Testis (tissue), 2 donors: ENCODE results near the gene CD72.

Experiments used
- POLR2A ChIP-seq: fragments of 450-650 bp; IDR thresholded peaks from one replicate; pipeline ENCODE4 v1.6.1; 2017; ENCODE audit warnings: antibody characterized with exemption, mild to moderate bottlenecking, moderate library complexity
- TF ChIP-seq, protein P1 (sequence below), 3 experiments: fragments of 450-650 bp in 2 of 3; fragments of 200-600 bp in 1 of 3; sonication (generic) in 1 of 3; IDR thresholded peaks; one replicate each; pipeline ENCODE4 v1.5.1; 2016 to 2019; ENCODE audit warnings: antibody characterized with exemption in 3 of 3, mild to moderate bottlenecking in 2 of 3, moderate library complexity in 1 of 3

DNA sequence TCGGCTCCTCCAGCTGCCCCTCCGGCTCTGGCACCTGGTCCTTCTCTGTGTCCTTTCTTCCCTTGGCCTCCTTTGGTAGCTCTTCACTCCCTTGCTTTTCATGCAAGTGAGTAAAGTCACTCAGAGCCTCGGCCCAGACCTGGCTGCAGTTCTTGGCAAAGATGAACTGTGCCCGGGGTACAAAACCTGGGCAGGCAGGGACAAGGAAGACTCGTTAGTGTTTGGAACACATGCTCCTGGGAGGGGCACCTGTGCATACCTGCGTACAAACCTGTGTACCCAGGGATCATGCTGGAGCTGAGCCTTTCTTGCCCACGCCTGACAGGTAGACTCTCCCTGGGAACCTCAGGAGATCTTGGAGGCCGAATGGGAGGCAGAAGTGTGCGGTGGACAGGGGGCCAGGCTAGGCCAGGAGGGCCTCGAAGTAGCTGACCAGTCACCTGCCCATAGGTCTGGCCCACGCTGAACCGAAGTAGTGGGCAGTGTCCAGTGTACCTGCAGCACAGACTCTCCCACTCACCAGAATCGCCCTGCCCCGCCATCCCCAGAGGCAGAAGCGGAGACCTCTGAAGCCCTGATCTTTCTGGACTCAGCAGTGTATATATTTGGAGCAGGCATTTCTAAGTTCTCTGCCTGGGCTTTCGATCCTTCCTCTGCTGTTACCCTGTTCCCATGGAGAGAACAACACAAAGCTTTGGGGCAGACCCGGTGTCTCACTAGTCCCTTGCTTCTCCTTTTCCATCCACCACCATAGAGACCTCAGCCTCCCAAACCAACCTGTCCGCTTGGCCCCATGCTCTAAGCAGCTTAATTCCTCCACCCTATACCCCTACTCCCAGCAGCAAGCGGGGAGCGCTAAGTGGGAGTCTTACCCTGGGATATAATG lies 55.1 kb downstream of the CD72 start:
- TF ChIP-seq, protein P1, sequence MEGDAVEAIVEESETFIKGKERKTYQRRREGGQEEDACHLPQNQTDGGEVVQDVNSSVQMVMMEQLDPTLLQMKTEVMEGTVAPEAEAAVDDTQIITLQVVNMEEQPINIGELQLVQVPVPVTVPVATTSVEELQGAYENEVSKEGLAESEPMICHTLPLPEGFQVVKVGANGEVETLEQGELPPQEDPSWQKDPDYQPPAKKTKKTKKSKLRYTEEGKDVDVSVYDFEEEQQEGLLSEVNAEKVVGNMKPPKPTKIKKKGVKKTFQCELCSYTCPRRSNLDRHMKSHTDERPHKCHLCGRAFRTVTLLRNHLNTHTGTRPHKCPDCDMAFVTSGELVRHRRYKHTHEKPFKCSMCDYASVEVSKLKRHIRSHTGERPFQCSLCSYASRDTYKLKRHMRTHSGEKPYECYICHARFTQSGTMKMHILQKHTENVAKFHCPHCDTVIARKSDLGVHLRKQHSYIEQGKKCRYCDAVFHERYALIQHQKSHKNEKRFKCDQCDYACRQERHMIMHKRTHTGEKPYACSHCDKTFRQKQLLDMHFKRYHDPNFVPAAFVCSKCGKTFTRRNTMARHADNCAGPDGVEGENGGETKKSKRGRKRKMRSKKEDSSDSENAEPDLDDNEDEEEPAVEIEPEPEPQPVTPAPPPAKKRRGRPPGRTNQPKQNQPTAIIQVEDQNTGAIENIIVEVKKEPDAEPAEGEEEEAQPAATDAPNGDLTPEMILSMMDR (IDR thresholded peaks at IDR 0.05), result no peak
- no peak for TF ChIP-seq POLR2A
